WTC11 (cell line): ENCODE data around the gene HAGHL.

Experiments
- CREB1 ChIP-seq: sonication (generic); formaldehyde crosslinking; IDR thresholded peaks from 2 replicates; pipeline ENCODE4 v1.8.0; 2023; ENCODE audit warnings: mild to moderate bottlenecking, missing genetic modification reagents
- CREM ChIP-seq: sonication (generic); formaldehyde crosslinking; IDR thresholded peaks from 2 replicates; pipeline ENCODE4 v1.8.1; 2022; ENCODE audit warnings: mild to moderate bottlenecking, missing genetic modification reagents, moderate library complexity
- CTCF ChIP-seq: fragments of 200-600 bp; IDR thresholded peaks from 2 replicates; pipeline ENCODE4 v1.8.0; 2022; ENCODE audit warnings: antibody characterized with exemption
- E2F4 ChIP-seq: sonication (generic); formaldehyde crosslinking; IDR thresholded peaks from 2 replicates; pipeline ENCODE4 v1.8.1; 2022; ENCODE audit warnings: low read depth, mild to moderate bottlenecking, moderate library complexity, missing genetic modification reagents, borderline replicate concordance

GRCh38 chr16:711548-712320, 15.2 kb upstream of the HAGHL start:
- no peak for TF ChIP-seq E2F4 (CRISPR knock-in tag)
- TF ChIP-seq CREM (CRISPR knock-in tag) = no peak
- peak; percentile 96 for TF ChIP-seq CTCF
- TF ChIP-seq CREB1 (CRISPR knock-in tag) = no peak
